Fibroblast of skin of scalp (primary cell): ENCODE measurements around the gene RPL36.
"Not testable (repeated sequence)": the region's sequence is repeated elsewhere in the genome, so short reads cannot be mapped to it uniquely, and the experiment has no call there.

ENCODE experiments used
- DNase-seq: peaks from one replicate; pipeline ENCODE4 v3.0.0-alpha.2; 2013

RPL36 gene

DNA sequence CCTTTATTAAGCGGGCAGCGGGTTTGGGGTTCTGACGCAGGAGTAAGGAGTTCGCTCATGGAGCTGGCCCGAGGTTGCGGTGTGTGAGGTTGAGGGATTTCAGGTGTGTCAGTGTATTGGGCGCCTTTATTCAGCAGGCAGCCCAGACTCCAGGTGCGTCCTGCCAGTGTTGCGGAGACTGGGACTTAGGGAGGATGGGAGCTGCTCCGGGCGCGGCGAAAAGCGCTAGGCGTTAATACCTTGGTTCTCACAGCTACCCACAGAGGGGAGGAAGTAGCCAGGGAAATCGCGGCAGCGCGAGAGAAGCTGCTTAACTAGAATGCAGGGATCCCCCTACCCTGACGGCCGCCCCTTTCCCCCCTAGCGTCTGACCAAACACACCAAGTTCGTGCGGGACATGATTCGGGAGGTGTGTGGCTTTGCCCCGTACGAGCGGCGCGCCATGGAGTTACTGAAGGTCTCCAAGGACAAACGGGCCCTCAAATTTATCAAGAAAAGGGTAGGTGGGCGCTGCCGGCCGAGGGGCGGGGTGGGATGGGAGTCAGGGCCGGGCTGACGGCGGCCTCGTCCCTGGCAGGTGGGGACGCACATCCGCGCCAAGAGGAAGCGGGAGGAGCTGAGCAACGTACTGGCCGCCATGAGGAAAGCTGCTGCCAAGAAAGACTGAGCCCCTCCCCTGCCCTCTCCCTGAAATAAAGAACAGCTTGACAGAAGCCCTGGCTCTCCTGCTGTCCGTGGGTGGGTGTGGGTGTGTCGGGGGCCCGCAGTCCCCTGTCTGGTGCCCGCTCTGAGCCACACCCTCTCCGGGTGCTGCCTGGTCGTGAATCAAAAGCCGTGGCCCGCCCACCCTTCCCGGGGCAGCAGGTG is 1.1 kb downstream of the RPL36 start:
- peak; percentile 51 for DNase-seq

DNA sequence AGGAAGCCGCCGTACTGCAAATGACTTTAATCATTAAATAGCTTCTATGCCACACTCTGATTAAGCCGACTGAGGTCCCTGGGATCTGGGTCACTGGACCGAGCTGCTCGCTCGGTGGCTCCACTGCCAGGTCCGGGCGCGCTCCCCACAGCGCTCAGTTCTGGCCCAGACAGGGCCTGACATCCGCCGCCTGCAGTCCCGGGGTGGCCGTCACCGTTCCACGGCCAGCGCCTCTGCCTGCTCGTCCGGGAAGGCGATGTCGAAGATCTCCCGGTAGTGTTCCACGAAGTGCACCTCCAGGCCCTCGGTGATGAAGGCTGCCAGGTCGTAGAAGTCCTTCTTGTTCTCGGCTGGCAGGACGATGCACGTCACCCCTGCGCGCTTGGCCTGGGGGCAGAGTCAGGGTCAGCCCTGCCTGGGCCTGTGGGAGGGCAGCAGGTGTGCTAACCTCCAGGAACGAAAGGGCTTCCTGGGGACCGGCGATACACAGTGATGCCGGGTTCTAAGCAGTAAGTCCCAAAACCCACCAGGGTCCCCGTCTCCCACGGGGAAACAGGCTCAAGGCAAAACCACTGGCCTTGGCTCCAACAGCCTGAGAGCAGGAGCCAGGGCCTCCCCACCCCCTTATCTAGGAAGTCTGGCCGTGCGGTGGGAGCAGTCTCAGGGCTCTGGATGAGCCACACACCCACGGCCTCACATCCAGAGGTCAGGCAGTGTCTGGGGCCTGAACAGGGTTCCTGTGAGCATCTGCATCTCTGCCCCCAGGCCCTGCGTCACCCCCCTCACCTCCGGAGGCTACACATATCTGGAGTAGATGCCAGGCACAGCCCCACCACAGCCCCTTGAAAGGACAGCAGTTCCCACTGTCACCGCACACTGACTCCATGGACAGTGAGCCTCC is 2.0 kb downstream of the RPL36 start:
- DNase-seq: peak; percentile 23

DNA sequence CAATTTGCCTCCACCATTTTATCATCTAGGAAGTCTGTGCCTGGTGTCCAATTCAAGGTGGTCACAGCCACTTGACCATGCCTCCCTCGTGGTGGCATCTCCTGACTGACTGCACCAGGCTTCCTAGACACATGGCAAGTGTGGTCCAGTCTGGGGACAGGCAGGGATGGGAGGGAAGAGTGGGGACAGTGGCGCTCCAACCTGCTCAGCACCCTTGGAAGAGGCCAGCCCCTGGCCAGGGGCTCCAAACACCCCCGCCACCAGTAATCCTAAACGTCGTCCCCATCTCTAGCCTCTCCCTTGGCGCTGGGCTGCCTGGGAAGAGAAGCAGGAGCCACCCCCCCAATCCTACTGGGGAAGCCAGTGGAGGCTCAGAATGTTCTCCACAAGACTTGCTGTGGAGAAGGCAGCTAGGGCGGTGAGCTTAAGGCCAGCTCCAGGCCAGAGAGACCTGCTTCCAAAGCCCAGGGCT is 2.7 kb downstream of the RPL36 start:
- no peak for DNase-seq

DNA sequence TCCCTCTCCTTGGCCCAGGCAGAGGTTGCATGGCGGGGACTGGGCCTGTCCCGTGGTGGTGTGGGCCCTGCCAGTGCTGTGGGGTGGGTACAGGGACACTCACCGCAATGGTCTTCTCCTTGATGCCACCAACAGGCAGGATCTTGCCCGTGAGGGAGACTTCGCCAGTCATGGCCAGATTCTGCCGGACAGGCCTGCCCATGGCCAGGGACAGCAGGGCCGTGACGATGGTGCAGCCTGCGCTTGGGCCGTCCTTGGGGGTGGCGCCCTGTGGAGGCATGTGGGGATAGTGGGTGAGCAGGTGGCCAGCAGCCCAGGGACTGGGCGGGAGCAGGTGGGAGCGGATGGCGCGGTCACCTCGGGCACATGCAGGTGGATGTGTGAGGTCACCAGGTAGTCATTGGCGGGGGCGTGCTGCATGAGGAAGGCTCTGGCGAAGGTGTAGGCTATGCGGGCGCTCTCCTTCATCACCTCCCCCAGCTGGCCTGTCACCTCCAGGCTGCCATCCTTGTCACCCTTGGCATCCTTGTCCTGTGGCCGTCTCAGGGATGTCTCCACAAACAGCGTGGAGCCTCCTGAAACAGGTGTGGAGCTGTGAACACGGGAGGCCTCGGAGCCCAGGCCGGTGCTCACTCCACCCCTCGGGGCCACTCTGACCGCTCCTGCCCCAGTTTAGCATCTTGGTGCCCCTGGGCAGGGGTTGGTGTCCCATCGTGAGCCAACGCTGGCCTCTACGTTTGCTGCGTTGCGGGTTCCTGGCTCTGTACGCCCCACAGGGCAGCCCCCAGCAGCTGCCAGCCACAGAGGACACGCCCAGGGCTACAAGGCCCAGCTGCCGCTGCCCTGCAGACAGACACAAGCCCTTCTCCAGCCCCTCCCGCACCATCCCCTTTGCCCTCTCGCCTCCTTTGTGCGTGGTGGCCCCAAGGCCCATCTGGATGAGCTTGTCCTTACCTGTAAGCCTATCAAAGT is 3.4 kb downstream of the RPL36 start:
- no peak for DNase-seq

DNA sequence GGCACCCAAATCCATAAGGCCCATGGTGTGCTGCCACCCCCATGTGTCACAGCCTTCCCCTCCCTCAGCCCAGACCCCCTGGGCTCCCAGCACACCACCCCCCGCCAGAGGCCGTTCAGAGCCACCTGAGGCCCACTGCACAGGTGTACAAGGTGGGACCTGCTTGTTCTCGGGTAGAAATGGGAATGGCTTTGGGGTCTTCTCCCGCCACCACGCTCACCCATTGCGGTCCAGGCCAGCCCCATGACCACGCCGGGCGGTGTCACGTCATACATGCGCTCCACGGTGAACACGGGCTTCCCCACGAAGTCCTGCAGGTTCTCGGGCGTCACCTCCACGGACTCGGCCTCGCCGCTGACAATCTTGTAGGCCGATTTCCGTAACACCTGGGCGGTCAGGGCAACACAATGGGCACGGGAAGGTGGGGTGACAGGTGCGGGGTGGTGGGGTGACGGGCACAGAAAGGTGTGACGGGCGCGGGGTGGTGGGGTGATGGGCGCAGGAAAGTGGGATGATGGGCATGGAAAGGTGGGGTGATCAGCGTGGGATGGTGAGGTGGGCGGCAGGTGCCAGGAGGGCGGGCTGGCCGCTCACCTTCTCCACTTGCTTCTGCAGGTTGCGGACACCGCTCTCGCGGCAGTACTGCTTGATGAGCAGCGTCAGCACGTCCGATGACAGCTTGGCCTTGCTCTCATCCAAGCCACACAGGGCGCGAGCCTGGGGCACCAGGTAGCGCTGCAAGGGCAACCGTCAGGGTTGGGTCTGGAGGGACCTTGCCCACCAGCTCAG is 4.3 kb downstream of the RPL36 start:
- no peak for DNase-seq

DNA sequence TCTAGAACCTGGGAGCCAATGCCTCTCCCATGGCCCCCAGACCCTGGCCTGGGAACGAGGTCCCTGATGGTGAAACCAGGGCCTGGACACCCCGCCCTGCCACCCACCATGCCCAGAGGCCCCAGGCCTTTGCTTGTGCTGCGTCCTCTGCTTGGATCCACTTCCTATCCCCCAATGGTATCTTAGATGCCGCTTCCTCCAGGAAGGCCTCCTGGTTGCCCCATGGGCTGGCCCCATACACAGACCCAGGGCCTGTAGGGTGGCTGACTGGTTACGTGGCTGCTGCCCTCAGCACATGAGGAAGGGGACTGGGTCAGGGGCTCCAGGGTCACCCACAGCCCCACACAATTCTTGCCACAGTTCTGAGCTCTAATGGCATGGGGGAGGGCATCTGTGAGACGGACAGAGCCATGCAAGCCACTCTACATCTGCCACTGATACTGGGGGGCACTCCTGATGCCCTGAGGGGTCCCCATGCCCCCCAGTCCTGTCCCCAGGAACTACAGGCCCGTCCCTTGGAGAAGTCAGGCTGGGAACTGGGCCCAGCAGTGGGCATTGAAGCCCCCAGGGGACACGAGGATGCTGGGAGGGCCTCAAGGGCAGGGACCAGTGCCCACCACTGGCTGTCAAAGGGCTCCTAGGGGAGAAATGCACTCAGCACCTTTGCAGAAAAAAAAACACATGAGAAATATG is 5.0 kb downstream of the RPL36 start:
- no peak for DNase-seq

DNA sequence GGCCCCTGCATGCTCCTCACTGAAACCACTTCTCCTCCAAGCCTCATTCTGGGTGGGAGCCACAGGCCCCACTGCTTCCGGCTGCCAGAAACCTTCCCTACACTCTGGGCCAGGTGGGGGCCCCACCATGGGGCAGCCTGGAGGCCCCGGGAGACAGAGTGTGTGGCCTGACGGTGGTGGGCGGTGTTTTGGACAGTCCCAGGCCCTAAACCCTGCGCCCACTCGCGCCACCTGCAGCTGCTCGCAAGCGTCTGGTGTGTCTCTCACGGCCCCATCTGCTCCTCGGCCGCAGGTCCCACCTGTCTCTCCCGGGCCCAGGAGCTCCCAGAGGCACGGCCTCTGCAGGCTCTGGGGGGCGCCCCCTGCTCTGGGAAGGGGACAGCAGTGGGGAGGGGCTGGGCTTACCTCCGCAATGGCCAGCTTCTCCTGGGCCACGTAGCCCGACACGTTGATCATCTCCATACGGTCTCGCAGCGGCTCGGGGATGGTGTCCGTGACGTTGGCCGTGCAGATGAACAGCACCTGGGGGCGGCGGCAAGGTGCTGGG is 5.6 kb downstream of the RPL36 start:
- no peak for DNase-seq

DNA sequence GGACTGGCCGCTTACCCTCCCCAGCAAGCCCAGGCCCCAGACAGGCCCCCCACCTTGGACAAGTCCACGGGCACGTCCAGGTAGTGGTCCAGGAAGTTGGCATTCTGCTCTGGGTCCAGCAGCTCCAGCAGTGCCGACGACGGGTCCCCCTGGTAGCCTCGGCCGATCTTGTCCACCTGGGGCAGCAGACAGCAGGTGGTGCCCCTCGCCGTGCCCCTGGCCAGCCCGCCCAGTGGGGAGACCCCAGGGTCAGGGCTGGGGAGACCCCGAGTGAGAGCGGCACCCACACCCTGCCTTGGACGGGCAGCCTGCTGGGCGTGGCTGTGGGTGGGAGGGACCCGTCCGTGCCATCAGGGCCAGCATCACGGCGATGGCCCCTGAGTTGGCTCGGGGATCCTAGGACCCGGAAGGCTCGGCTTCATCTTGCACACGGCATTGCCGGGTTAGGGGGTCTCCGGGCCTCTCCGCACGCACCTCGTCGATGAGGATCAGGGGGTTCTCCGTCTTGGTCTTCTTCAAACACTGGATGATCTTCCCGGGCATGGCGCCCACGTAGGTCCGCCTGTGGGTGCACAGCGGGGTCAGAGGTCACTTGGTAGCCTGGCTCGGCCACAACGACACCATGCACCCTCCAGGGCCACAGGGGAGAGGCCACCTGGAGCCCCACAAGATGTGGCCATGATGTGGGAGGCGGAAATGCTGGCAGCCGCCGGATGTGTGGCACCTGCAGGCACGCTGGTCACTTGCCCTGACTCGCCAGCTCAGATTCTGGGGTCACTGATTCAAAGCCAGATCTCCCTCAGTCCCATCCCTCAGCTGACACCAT is 6.3 kb downstream of the RPL36 start:
- no peak for DNase-seq

DNA sequence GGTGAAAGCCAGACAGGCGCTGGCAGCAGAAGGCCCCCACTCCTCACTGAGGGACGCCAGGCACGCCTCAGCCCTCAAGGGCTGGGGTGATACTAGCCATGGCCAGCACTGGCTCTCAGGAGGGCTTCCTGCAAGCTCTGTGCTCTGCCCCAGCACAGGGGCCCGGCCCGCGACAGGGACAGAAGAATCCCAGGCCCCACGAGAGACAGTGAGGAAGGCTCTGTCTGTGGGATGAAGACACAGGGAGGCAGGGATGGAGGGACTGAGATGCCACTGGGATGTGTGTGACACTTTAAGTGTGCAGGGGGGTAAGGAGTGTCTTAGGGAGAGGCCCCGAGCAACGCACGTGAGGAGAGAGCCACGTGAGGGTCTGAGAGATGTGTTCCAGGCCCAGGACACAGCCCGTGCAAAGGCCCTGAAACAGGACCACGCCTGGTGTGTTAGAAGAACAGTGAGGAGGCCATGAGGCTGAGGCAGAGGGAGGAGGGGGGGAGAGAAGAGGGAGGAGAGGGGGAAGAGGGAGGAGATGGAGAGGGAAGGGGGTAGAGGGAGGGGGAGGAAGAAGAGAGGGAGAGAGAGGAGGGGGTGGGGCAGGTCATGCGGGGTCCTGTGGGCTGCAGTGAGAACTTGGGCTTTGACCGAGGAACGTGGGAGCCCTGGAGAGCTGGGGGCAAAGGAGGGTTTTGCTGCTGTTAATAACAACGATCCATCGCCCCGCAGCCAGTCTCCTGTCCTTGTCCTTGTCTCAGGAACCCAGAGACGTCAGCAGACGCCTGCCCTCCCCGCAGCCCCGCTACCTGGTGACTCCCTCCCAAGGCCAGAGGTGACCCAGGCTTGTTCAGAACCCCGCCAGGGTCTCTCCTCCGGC is 7.2 kb downstream of the RPL36 start:
- DNase-seq: no peak

DNA sequence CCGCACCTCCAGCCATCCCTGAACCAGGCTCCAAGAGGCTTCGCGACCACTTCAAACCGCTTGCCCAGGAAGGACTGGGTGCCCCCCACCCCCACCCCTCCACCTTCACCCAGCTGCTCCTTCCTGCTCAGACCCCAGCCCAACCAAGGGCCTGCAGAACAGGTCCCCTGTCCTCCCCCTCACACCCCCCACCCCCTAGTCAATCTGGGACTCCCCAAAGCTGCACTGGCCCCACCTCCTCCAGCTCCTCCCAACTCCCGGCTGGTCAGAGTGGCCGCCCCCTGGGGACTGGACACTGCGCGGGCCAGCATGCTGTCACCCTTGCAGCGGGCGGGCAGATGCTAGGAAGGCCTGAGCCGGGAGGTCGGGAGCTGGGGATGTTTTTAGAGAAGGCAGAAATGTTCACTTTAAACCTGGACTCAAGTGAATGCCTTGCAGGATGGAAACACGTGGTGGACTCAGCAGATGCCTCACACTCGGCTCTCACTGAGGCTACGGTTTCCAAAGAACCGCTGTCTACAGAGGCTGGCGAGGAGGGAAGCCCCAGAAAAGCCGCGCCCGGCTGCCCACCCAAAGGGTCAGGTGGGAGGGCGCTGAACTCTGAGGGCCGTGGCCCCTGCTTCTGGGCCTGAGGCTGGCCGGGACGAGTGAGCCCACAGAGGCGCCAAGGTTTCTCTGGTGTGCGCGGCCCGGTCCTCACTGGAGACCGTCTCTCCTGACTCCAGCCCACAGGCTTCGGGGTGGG is 8.0 kb downstream of the RPL36 start:
- DNase-seq: no peak

DNA sequence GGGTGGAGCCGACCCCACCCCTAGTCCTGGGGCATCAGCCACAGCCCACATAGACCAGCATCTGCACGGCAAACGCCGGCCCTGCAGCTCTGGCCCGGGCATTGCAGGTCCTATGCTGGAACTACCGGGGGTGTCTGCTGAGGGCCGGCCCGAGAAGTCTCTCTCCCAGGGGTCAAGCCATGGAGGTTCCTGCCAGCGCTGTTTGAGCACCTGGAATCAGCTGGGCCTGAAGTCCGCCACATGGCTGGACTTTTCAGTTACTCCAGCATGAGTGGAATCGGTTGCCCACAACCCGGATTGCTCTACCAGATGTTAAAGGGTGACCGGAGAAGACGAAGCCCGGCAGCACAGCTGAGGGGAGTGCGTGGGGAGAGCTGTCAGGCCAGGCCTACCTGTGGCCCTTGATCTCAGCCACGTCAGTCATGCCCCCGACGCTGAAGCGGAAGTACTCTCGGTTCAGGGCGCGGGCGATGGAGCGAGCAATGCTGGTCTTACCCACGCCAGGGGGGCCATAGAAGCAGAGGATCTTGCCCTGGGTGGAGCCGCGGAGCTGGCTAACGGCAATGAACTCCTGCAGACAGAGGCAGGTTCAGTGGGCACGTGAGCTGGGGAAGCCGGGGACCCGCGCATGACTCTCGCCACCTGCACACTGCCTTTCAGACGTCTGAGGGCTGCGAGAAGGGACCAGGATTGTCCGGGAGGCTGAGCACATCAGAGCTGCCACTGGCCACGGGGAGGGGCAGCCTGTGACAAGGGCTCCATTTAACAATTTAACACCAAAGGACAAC is 8.7 kb downstream of the RPL36 start:
- no peak for DNase-seq

DNA sequence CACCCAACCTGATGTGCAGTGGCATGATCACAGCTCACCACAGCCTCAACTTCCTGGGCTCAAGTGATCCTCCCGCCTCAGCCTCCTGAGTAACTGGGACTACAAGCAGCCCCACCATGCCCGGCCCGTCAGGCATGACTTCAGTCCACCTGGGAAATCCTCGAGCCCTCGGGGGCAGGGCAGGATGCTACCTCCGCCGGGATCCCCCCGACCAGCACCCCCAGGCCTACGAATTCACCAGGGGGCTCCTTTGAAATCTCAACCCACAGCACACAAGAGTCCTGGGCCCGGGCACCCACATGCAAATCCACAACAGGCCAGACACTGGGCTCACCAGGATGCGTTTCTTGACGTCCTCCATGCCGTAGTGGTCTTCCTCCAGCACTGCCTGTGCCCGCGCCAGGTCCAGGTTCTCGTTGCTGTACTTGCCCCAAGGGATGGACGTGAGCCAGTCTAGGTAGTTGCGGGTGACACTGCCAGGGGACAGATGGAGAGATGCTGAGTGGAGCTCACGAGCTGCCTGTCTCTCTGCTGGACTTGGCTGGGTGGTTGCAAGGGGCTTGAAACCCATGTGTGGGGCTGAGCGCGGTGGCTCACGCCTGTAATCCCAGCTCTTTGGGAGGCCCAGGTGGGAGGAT is 10.5 kb downstream of the RPL36 start:
- DNase-seq: no peak

DNA sequence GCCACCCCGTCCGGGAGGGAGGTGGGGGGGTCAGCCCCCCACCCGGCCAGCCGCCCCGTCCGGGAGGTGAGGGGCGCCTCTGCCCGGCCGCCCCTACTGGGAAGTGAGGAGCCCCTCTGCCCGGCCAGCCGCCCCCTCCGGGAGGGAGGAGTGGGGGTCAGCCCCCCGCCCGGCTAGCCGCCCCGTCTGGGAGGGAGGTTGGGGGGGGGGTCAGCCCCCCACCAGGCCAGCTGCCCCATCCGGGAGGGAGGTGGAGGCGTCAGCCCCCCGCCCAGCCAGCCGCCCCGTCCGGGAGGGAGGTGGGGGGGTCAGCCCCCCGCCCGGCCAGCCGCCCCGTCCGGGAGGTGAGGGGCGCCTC is 11.9 kb downstream of the RPL36 start:
- DNase-seq: not testable (repeated sequence)

DNA sequence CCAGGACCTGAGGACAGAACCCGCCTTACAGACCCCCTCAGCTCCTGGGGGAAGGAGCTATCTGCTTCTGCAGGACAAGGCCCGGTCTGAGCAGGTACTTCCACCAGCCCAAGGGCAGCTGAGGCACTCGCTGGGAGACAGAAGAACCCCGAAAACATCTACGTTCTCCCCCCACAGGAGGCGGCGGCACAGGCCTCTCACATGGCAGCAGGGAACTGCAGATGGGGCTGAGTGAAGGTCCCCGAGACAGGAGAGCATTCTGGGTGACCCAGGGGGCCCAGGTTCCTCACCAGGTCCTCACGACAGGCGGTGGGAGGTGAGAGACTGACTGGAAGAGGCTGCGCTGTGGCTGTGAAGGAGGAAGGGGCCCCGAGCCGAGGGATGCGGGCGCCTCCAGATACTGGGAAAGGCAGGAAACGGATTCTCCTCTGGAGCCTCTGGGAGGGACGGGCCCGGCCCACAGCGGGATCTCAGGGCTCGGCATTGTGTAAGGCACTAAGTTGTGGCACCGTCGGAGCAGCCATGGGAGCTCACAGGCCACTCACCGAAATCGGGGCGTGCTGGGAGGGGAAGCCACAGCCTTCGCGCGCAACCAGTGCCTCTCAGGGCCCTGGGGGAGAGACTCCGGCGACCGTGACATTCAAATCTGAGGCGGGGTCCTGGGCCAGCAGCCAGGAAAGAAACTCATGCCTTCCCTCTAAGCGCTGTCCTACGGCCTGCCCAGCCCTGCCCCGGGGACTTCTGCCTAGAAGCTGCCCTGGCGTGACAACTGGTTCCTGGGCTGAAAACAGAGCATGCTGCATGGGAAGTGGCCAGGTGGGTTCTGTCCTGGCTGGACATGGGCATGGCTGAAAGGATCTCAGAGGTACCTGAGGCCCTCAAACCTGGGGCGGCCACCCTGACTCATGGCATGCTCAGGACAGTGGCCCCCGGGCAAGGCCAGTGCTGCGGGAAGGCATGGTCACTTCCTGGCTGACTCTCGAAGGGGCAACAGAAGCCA is 14.0 kb downstream of the RPL36 start:
- DNase-seq: no peak

DNA sequence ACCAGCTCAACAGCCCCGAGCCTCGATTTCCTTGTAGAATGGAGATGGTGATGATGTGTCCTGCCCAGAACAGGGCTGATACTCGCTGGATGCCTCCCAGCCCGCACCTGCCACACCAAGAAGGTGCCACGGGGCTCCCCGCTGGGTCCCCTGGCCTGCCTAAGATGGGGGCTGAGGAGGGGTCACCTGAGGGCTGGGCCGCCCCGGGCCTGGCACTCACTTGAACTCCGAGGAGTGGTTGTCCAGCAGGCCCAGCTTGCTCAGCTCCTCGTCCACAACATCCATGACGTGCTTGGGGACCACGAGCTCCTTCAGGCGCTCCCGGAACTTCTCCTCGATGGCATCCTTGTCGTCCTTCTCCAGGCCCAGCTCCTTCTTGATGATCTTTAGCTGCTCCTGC is 15.5 kb downstream of the RPL36 start:
- DNase-seq: no peak
